ENCODE data around the gene PRIM1. TPM values are rescaled to one million over a fixed set of nuclear protein-coding genes. Genes with fewer than 3 reads are reported as not detected.
A peak's percentile ranks its signal among the peaks of the same experiment; 100 is the strongest.
"Not testable (repeated sequence)": the region's sequence is repeated elsewhere in the genome, so short reads cannot be mapped to it uniquely, and the experiment has no call there.

Gene PRIM1
- 10 to 100 TPM in 1 of 4 donors, 1 to 10 TPM in 3; 7.9 to 10.5 (median 9.1) TPM for total RNA-seq

GRCh38 chr12:56751712-56752598, at the start of gene PRIM1:
TSS of gene PRIM1 (minus strand) at chr12:56752323. CDS start at chr12:56752298, 25 bp downstream.
- TF ChIP-seq POLR2A (IDR thresholded peaks at IDR 0.05) (no peak), CTCF (IDR thresholded peaks at IDR 0.05) (no peak)
- peak within 1 kb of the TSS; percentile 59 for H3K4me3 ChIP-seq (ENCODE audit: low read depth, poor library complexity, severe bottlenecking)
- intact Hi-C loops (cut with DNase I; ENCODE audit: low total_unique reads) = no loop called here
- peak; percentile 63 to 95 for DNase-seq (ENCODE audit: low spot score in 2 of 2)
- 1% methylated on average over 64 of the region's 64 CpGs for WGBS, 2 donors

GRCh38 chr12:56800221-56800620, 48.1 kb upstream of the PRIM1 start:
- TF ChIP-seq POLR2A (IDR thresholded peaks at IDR 0.05) (no peak), CTCF (IDR thresholded peaks at IDR 0.05) (no peak)
- no peak overlapping the region for H3K4me3 ChIP-seq (ENCODE audit: low read depth, poor library complexity, severe bottlenecking)
- DNase-seq (ENCODE audit: low spot score in 2 of 2) = no peak
- intact Hi-C loops (cut with DNase I; ENCODE audit: low total_unique reads) = no loop called here

GRCh38 chr12:56799345-56799744, 47.2 kb upstream of the PRIM1 start:
- intact Hi-C loops (cut with DNase I; ENCODE audit: low total_unique reads) = not testable (repeated sequence)

GRCh38 chr12:56795791-56796190, 43.7 kb upstream of the PRIM1 start:
- not testable (repeated sequence) for DNase-seq (ENCODE audit: low spot score in 2 of 2)

More at GRCh38 chr12:56799345-56799744, 47.2 kb upstream of the PRIM1 start:
- not testable (repeated sequence) for DNase-seq (ENCODE audit: low spot score in 2 of 2); H3K4me3 ChIP-seq (ENCODE audit: low read depth, poor library complexity, severe bottlenecking)
- WGBS, 2 donors = 89 to 91% methylated on average over 6 of the region's 6 CpGs

GRCh38 chr12:56795046-56795562, 43.0 kb upstream of the PRIM1 start:
- 49 to 52% methylated on average over 9 to 12 of the region's 13 CpGs for WGBS, 2 donors

More at GRCh38 chr12:56795791-56796190, 43.7 kb upstream of the PRIM1 start:
- intact Hi-C loops (cut with DNase I; ENCODE audit: low total_unique reads); H3K4me3 ChIP-seq (ENCODE audit: low read depth, poor library complexity, severe bottlenecking): not testable (repeated sequence)
- WGBS, 2 donors = 95 to 96% methylated on average over 26 of the region's 27 CpGs

GRCh38 chr12:56793124-56793523, 41.0 kb upstream of the PRIM1 start:
- DNase-seq (ENCODE audit: low spot score in 2 of 2); H3K4me3 ChIP-seq (ENCODE audit: low read depth, poor library complexity, severe bottlenecking); intact Hi-C loops (cut with DNase I; ENCODE audit: low total_unique reads): not testable (repeated sequence)
- WGBS, 2 donors = 94 to 97% methylated on average over 7 of the region's 7 CpGs

More at GRCh38 chr12:56795046-56795562, 43.0 kb upstream of the PRIM1 start:
- intact Hi-C loops (cut with DNase I; ENCODE audit: low total_unique reads); DNase-seq (ENCODE audit: low spot score in 2 of 2); H3K4me3 ChIP-seq (ENCODE audit: low read depth, poor library complexity, severe bottlenecking): not testable (repeated sequence)

- WGBS, 2 donors = 81 to 91% methylated on average over 2 of the region's 2 CpGs
- no peak overlapping the region for H3K4me3 ChIP-seq (ENCODE audit: low read depth, poor library complexity, severe bottlenecking)
- TF ChIP-seq POLR2A (IDR thresholded peaks at IDR 0.05) (no peak), CTCF (IDR thresholded peaks at IDR 0.05) (no peak)
- intact Hi-C loops (cut with DNase I; ENCODE audit: low total_unique reads) = no loop called here
- DNase-seq (ENCODE audit: low spot score in 2 of 2) = no peak
Measured at GRCh38 chr12:56792678-56793077, 40.6 kb upstream of the PRIM1 start.

GRCh38 chr12:56789429-56789828, 37.3 kb upstream of the PRIM1 start:
- intact Hi-C loops (cut with DNase I; ENCODE audit: low total_unique reads); DNase-seq (ENCODE audit: low spot score in 2 of 2); H3K4me3 ChIP-seq (ENCODE audit: low read depth, poor library complexity, severe bottlenecking): not testable (repeated sequence)
- WGBS, 2 donors = 93% methylated on average over 15 of the region's 34 CpGs; no CpG with 5 or more reads in 1 of the 2 donors

All from lower leg skin (tissue), 4 donors.